CD4-positive, alpha-beta T cell treated with Interleukin-17A for 1 hour (primary cell): ENCODE measurements around the gene CLEC2D.
"Not testable (repeated sequence)": the region's sequence is repeated elsewhere in the genome, so short reads cannot be mapped to it uniquely, and the experiment has no call there.

ENCODE experiments used
- DNase-seq: peaks from one replicate; pipeline ENCODE4 v3.0.0-alpha.2; 2020

The CLEC2D gene

GRCh38 chr12:9669534-9669933 is at the start of gene CLEC2D:
TSS of gene CLEC2D (plus strand) at chr12:9669713. CDS start at chr12:9669735, 22 bp downstream.
- DNase-seq = peak; percentile 84

- no peak for DNase-seq
These were observed 44.5 kb upstream of the CLEC2D start for GRCh38 chr12:9625019-9625418.

GRCh38 chr12:9626291-9626690 is 43.2 kb upstream of the CLEC2D start:
- DNase-seq = no peak

- DNase-seq = no peak
These were observed 42.7 kb upstream of the CLEC2D start for GRCh38 chr12:9626821-9627220.

GRCh38 chr12:9632766-9633165 is 36.7 kb upstream of the CLEC2D start:
- DNase-seq = no peak

- peak; percentile 87 for DNase-seq
These were observed 35.2 kb upstream of the CLEC2D start for GRCh38 chr12:9634177-9634803.

GRCh38 chr12:9634969-9635754 is 34.4 kb upstream of the CLEC2D start:
- no peak for DNase-seq

GRCh38 chr12:9636150-9636850 is 33.2 kb upstream of the CLEC2D start:
- DNase-seq = no peak

GRCh38 chr12:9636851-9637206 is 32.7 kb upstream of the CLEC2D start:
- DNase-seq = no peak

- DNase-seq = no peak
These were observed 29.5 kb upstream of the CLEC2D start for GRCh38 chr12:9640024-9640423.

GRCh38 chr12:9642606-9643265 is 26.8 kb upstream of the CLEC2D start:
- no peak for DNase-seq

GRCh38 chr12:9643266-9643660 is 26.2 kb upstream of the CLEC2D start:
- no peak for DNase-seq

- DNase-seq = not testable (repeated sequence)
These were observed 24.4 kb upstream of the CLEC2D start for GRCh38 chr12:9644985-9645551.

GRCh38 chr12:9646794-9647781 is 22.4 kb upstream of the CLEC2D start:
- peak; percentile 50 for DNase-seq

GRCh38 chr12:9647825-9648700 is 21.4 kb upstream of the CLEC2D start:
- DNase-seq = peak; percentile 93

- peak; percentile 51 for DNase-seq
These were observed 20.6 kb upstream of the CLEC2D start for GRCh38 chr12:9648701-9649531.

GRCh38 chr12:9649532-9649940 is 20.0 kb upstream of the CLEC2D start:
- peak; percentile 49 for DNase-seq

GRCh38 chr12:9650151-9650576 is 19.3 kb upstream of the CLEC2D start:
- DNase-seq = peak; percentile 41

- DNase-seq = peak; percentile 73
These were observed 18.2 kb upstream of the CLEC2D start for GRCh38 chr12:9651265-9651729.

GRCh38 chr12:9660046-9660445 is 9.5 kb upstream of the CLEC2D start:
- DNase-seq = no peak
